Fibroblast of lung (primary cell): ENCODE results near the gene XRCC3. TPM values are rescaled to one million over a fixed set of nuclear protein-coding genes. Genes with fewer than 3 reads are reported as not detected.

ENCODE experiments used
- DNase-seq, 2 donors: peaks; one replicate each; pipeline versions ENCODE4 v3.0.0 to v3.0.0-alpha.2; 2010; ENCODE audit warnings: low read depth in 2 of 2
- H2AFZ ChIP-seq: 2 replicates; pipeline ENCODE4 v1.5.1; 2012; ENCODE audit warnings: low read length, control low read depth, inconsistent platforms
- H3K27ac ChIP-seq: 2 replicates; pipeline ENCODE4 v1.5.1; 2011; ENCODE audit warnings: low read length, control low read depth; ENCODE audit not compliant: insufficient read depth
- H3K27me3 ChIP-seq: 2 replicates; pipeline ENCODE4 v1.5.1; 2011; ENCODE audit warnings: mild to moderate bottlenecking, low read length; ENCODE audit not compliant: control insufficient read depth, insufficient read depth
- H3K36me3 ChIP-seq: 2 replicates; pipeline ENCODE4 v1.5.1; 2011; ENCODE audit warnings: low read length; ENCODE audit not compliant: control insufficient read depth, insufficient read depth
- H3K4me1 ChIP-seq: 2 replicates; pipeline ENCODE4 v1.5.1; 2011; ENCODE audit warnings: low read length; ENCODE audit not compliant: control insufficient read depth, insufficient read depth; ENCODE audit errors: extremely low read depth
- H3K4me2 ChIP-seq: 2 replicates; pipeline ENCODE4 v1.5.1; 2011; ENCODE audit warnings: low read length, control low read depth; ENCODE audit not compliant: insufficient read depth; ENCODE audit errors: extremely low read depth
- H3K4me3 ChIP-seq, 4 experiments: fragments of 200-600 bp in 1 of 4; sonication (generic) in 1 of 4; replicated peaks in 1 of 4; 2 replicates each; pipeline ENCODE4 v1.5.1; 2011 to 2016; ENCODE audit warnings: low read length in 4 of 4, low read depth in 3 of 4, mild to moderate bottlenecking in 3 of 4, control low read depth in 2 of 4, inconsistent platforms in 1 of 4, mixed read lengths in 1 of 4; ENCODE audit not compliant: insufficient read depth in 1 of 4; ENCODE audit errors: control extremely low read depth in 1 of 4
- H3K79me2 ChIP-seq: 2 replicates; pipeline ENCODE4 v1.5.1; 2012; ENCODE audit warnings: mild to moderate bottlenecking, low read length, inconsistent platforms; ENCODE audit not compliant: control insufficient read depth, insufficient read depth
- H3K9ac ChIP-seq: 2 replicates; pipeline ENCODE4 v1.5.1; 2011; ENCODE audit warnings: mild to moderate bottlenecking, low read length, control low read depth; ENCODE audit not compliant: insufficient read depth
- H3K9me3 ChIP-seq: 2 replicates; pipeline ENCODE4 v1.5.1; 2012; ENCODE audit warnings: low read depth, low read length; ENCODE audit not compliant: control insufficient read depth, insufficient read depth
- H4K20me1 ChIP-seq: 2 replicates; pipeline ENCODE4 v1.5.1; 2011; ENCODE audit warnings: low read length; ENCODE audit not compliant: control insufficient read depth, insufficient read depth; ENCODE audit errors: extremely low read depth
- EZH2 ChIP-seq: IDR thresholded peaks from 2 replicates; pipeline ENCODE4 v1.5.1; 2012; ENCODE audit warnings: low read length, control low read depth, mild to moderate bottlenecking; ENCODE audit errors: missing control alignments
- polyA plus RNA-seq, 2 donors: library from polyadenylated mRNA; depleted of rRNA in 1 of 2; stranded (reverse) in 1 of 2; unstranded in 1 of 2; fragments of >200 nt; gene quantifications; 2 replicates each; pipeline ENCODE4 v1.2.1, GENCODE V29; 2011 to 2012; ENCODE audit warnings: missing spikeins in 1 of 2
- total RNA-seq: library from RNA; depleted of rRNA; stranded (reverse); fragments of >200 nt; gene quantifications from 2 replicates; pipeline ENCODE4 v1.2.1, GENCODE V29; 2014
- TF ChIP-seq, protein P1 (sequence below), 2 donors: IDR thresholded peaks in 1 of 2; conservative IDR thresholded peaks in 1 of 2; 1 replicate in 1 of 2; 2 replicates in 1 of 2; pipeline ENCODE4 v1.5.1; 2011 to 2012; ENCODE audit warnings: low read length in 2 of 2, control low read depth in 1 of 2, inconsistent platforms in 1 of 2, low read depth in 1 of 2, mild to moderate bottlenecking in 1 of 2

The XRCC3 gene
- total and polyA plus RNA-seq, 2 donors (not counting 1 experiment from before 2014, with no cell fraction given), result 4.9 to 9.2 TPM

- H3K4me1 ChIP-seq, result peaks cover 2% of the 10 kb centered on the region
- no peak overlapping the region for H3K9ac ChIP-seq
- H3K36me3 ChIP-seq, result no peaks in the 10 kb centered on the region
- no peaks in the 10 kb centered on the region for H3K79me2 ChIP-seq
- no peaks in the 10 kb centered on the region for H4K20me1 ChIP-seq
- no peak overlapping the region for H3K4me3 ChIP-seq
- TF ChIP-seq, protein P1, sequence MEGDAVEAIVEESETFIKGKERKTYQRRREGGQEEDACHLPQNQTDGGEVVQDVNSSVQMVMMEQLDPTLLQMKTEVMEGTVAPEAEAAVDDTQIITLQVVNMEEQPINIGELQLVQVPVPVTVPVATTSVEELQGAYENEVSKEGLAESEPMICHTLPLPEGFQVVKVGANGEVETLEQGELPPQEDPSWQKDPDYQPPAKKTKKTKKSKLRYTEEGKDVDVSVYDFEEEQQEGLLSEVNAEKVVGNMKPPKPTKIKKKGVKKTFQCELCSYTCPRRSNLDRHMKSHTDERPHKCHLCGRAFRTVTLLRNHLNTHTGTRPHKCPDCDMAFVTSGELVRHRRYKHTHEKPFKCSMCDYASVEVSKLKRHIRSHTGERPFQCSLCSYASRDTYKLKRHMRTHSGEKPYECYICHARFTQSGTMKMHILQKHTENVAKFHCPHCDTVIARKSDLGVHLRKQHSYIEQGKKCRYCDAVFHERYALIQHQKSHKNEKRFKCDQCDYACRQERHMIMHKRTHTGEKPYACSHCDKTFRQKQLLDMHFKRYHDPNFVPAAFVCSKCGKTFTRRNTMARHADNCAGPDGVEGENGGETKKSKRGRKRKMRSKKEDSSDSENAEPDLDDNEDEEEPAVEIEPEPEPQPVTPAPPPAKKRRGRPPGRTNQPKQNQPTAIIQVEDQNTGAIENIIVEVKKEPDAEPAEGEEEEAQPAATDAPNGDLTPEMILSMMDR (conservative IDR thresholded peaks at IDR 0.05 in 1 of 2, IDR thresholded peaks at IDR 0.05 in 1 of 2; ENCODE audit: low read depth in 1 of 2, low read length in 2 of 2), result no peak
- no peak for TF ChIP-seq EZH2
- no peak overlapping the region for H2AFZ ChIP-seq
- H3K4me2 ChIP-seq, result no peak overlapping the region
- DNase-seq, result no peak
- H3K27me3 ChIP-seq, result no peaks in the 10 kb centered on the region
- H3K9me3 ChIP-seq, result no peaks in the 10 kb centered on the region
- H3K27ac ChIP-seq, result no peak overlapping the region
Measured at GRCh38 chr14:103739466-103739792, 24.2 kb upstream of the XRCC3 start.

GRCh38 chr14:103738701-103739451 lies 23.6 kb upstream of the XRCC3 start:
- no peak overlapping the region for H2AFZ ChIP-seq
- peaks cover 2% of the 10 kb centered on the region for H3K4me1 ChIP-seq
- TF ChIP-seq EZH2, result no peak
- TF ChIP-seq, protein P1 (conservative IDR thresholded peaks at IDR 0.05 in 1 of 2, IDR thresholded peaks at IDR 0.05 in 1 of 2; ENCODE audit: low read depth in 1 of 2, low read length in 2 of 2), result no peak
- no peaks in the 10 kb centered on the region for H3K9me3 ChIP-seq
- H3K27me3 ChIP-seq, result no peaks in the 10 kb centered on the region
- no peak overlapping the region for H3K4me3 ChIP-seq
- no peak overlapping the region for H3K27ac ChIP-seq
- H3K9ac ChIP-seq, result no peak overlapping the region
- H3K79me2 ChIP-seq, result no peaks in the 10 kb centered on the region
- H3K36me3 ChIP-seq, result no peaks in the 10 kb centered on the region
- H3K4me2 ChIP-seq, result no peak overlapping the region
- no peak for DNase-seq
- H4K20me1 ChIP-seq, result no peaks in the 10 kb centered on the region

DNA sequence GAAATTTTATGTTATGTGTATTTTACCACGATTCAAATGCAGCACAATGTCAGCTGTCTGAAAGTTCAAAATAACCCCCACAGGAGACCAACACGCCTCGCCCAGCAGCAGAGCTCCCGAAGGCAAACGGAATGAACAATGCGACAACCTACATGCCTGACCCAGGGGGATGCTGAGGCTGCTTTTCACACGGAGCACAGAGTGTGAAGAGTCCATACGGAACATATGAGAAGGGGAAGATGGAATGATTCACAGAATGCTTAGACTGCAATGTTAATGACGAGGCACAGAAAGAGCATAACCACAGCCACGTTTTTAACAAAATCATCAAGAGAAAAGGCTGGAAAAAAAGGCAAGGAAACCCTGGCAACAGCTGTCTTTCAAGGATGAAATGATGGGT lies 22.9 kb upstream of the XRCC3 start:
- Histone ChIP-seq H3K4me3 (no peak overlapping the region), H3K9me3 (no peaks in the 10 kb centered on the region), H3K9ac (no peak overlapping the region), H3K27me3 (no peaks in the 10 kb centered on the region), H3K79me2 (no peaks in the 10 kb centered on the region), H3K4me1 (peaks cover 2% of the 10 kb centered on the region), H3K4me2 (no peak overlapping the region), H4K20me1 (no peaks in the 10 kb centered on the region), H3K27ac (no peak overlapping the region), H2AFZ (no peak overlapping the region), H3K36me3 (peaks cover 2% of the 10 kb centered on the region)
- no peak for TF ChIP-seq EZH2
- TF ChIP-seq, protein P1 (conservative IDR thresholded peaks at IDR 0.05 in 1 of 2, IDR thresholded peaks at IDR 0.05 in 1 of 2; ENCODE audit: low read depth in 1 of 2, low read length in 2 of 2), result no peak
- DNase-seq, result peak in 1 of 2 donors; percentile 42
